Suppressor macrophage (primary cell): ENCODE results near the gene MYRF.
A peak's percentile ranks its signal among the peaks of the same experiment; 100 is the strongest.

Source experiments
- DNase-seq, 4 experiments: peaks; one replicate each; pipeline ENCODE4 v3.0.0-alpha.2; 2020 to 2022

The MYRF gene

DNA sequence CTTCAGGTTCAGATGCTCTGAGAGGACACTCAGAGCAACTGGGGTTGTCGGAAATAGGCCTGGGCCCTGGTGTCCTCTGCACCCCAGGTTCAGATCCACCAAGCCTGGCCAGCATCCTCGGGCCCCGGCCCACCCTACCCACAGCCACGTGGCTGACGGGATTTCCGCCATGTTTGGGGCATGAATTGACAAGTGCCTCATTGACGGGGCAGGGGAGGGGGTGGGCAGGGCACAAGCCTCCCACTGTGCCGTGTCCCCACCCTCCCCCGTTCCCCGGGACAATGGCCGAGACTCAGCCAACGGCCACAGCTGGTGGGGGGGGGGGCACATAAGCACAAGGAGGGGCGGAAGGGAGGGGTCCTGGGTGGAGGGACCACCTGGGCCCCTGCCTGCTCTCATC lies 8.5 kb downstream of the MYRF start:
- DNase-seq, result no peak

DNA sequence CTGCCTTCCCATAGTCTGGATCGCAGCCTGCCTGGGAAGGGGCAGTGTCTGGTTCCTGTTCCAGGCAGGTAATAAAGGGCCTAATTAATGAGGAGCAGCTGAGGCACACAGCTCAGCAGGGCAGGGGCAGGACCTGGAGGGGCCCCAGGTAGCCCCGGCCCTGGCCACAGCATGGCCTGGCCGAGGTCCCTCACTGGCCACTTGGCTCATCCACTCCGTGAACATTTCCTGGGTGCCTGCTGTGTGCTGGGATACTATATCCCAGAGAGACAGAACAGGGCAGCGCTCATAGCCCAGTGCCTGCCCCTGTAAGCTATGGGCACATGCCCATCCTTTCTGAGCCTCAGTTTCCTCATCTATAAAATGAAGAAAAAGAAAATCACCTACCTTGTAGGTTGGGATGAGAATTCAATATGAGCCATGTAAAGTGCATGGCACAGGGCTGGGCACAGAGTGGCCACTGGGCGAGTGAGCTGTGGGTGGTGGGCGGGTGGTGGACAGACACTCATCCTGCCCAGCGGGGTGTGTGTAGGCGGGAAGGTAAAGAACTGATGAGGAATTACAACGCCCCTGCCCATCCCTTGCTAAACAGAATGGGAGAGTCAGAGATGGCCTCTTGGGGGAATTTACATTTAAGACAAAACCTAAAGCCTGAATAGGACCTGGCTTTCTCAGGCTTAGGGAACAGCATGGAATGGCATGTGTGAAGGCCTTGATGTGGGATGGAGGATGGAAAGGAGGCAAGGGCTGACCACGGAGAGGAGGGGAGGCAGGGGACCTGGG lies 9.2 kb downstream of the MYRF start:
- peak in 1 of 4 experiments; percentile 17 for DNase-seq

DNA sequence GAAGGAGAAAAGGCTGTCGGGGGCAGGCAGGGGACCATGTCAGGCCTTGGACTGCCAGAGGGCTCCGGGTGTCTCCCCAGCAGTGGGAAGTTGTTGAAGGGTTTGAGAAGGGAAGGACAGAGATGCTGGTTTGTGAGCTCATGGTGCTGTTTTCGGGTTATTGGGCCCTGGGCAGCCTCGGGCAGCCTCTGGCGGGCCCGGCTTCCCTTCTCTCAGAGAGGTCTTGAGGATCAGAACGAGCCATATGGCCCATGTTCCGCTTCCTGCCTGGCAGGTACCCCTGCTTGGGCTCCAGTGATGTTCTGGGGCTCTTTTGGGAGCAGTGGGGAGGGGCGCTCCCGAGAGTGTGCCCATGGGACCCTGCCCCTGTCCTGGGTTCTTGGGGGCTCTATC lies 9.8 kb downstream of the MYRF start:
- DNase-seq, result no peak

GRCh38 chr11:61762798-61763197 lies 10.4 kb downstream of the MYRF start:
- DNase-seq, result no peak

DNA sequence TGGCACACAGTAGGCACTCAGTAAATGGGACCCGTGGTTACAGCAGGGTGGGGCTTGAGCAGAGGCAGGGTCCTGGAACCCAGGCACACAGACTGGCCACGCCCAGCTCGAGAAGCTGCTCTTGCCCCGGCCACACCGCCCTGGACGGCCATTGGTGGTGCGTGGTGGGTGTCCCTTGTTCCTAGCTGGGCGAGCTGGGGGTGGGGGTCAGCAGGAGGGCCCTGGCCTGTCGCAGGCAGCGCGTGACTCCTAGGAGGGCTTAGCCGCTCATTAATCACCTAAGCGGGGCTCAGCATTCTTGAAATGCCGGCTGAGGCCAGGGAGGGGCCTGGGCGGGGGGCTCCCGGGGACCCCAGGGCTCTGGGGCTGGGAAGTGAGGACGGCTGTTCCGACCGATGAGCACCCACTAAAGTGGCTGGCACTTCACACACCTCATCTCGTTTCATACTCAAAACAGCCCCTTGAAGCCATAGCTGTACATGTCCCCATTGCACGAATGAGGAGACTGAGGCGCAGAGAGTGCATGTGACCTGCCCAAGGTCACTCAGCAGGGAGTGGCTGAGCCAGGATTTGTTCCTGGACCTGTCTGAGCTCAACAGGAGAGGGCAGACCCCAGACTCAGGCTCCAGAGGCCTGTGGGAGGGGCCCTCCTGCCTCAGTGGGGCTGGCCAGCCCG lies 11.6 kb downstream of the MYRF start:
- DNase-seq, result no peak

DNA sequence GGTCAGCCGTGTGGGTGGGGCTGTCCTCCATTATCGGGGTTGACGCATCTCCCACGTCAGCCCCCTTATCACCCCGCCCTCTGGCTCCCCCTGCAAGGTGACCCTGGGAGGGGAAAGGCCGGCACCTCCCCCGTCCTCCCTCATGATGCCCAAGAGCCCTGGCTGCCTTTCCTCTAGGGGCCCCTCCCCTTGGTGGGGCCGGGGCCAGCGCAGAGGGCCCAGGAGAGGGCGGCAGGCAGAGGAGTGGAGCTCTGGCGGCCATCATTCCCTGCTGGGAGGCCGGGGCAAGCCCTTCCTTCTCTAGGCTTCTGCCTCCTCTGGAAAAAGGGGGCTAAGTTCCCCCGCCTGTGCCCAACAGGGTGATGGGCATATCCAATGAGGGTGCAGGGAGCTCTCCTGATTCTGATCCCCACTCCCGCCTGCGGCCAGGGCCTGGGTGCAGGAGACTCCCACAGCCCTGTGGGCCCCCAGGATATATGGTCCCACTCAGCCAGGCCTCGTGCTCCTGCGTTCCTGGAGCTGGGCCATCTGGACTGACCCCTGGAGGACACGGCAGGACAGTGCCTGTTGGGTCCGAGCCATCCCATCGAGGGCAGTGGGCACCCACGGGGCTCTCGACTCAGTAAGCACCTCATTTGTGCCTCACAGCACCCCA lies 12.3 kb downstream of the MYRF start:
- no peak for DNase-seq

GRCh38 chr11:61765550-61766253 lies 13.3 kb downstream of the MYRF start:
- no peak for DNase-seq

DNA sequence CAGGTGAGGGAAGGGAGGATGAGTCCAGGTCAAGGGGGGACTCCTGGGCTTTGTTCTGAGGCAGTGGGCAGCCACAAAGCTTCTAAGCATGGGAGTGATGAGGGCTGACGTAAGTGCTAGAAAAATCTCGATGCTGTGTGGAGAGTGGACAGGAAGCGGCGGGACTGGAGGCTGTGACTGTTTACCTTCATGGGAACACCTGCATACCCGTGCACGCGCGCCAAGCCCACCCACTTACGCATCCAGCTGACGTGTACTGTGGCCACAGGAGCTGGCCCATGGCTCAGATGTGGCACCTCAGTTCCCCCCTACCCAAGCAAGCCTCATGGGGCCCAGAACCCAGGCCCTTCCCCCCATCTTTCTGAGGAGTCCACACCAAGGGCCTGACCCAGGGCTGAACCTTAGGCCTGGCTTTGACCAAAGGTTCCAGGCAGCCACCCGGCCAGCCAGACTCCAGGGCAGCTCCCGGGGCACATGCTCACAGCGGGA lies 14.0 kb downstream of the MYRF start:
- no peak for DNase-seq

DNA sequence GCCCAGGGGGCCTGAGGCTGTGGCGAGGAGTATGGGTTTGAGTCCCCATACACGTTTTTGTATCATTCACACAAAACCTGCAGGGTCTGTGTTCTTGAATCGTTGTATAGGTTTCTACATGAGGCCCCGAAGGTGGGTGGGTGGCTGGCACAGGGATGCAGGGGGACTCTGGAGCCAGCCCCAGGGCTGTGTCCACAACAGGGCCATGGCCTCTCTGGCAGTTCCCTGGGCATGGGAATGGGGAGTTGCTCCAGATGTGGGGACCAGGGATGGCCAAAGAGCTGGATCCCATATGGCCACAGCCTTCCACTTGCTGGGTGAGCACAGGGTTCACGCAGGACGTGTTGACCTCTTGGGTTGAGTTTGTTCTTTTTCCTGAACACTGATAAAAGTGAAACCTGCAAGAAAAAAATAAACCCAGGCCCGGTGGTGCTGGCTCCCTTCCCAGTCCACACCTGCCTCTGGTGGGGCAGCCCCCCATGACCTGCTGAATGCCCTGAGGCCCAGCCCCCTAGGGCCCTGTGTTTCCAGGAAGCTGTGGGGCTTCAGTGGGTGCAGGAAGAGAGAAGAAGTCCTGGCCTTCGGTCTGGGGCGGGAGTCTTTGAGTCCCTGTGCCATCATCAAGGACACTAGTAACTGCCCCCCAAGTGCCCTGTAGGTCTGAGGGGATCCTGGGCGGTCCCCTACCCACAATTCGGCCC lies 16.1 kb downstream of the MYRF start:
- DNase-seq, result no peak

GRCh38 chr11:61769169-61769920 lies 16.9 kb downstream of the MYRF start:
- no peak for DNase-seq

DNA sequence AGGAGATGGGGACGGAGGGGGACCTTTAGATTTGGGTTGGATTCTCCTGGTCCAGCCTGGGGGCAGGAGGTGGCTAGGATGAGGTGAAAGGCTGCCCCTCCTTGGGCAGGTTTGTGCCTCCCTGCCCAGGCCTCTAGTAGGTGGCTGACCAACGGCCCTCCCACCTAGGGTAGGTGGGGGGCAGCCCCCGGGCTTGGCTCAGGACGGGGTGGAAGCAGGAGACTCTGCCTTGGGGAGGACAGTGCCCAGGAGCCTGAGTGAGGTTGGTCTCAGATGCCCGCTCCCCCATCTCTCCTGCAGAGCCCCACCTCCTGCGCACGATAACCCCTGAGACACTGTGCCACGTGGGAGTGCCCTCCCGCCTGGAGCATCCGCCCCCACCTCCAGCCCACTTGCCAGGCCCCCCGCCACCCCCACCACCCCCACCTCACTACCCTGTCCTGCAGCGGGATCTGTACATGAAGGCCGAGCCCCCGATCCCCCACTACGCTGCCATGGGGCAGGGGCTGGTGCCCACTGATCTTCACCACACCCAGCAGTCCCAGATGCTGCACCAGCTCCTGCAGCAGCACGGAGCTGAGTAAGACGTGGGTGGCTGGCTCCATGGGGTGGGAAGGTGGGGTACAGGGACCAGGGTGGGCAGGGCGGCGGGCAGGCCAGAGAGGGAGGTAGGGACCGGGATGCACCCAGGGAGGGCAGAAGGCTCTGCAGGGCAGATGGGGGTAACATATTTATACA lies 17.7 kb downstream of the MYRF start:
- no peak for DNase-seq

- DNase-seq, result no peak
Observed at GRCh38 chr11:61771195-61771894, 18.9 kb downstream of the MYRF start.

DNA sequence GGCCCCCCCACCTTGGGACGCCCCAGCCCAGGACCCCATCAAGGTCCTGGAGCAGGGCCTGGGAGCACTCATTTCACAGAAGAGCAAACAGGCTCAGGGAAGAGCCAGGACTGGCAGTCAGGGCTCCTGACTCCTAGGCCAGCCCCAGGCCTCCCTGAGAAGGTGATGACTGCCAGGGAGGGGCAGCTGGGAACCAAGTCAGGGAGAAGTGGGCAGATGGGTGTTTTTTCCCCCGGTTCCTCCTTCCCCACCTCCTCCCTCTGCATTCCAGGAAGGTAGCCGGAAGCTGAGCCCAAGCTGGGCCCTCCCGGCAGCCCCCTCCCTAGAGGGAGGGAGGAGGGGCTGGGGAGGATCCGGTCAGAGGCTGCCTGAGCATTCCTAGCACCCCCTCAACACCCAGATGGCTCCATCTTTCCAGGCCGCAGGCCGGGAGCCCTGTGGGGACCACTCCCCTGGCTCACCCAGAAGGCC lies 19.6 kb downstream of the MYRF start:
- no peak for DNase-seq

- DNase-seq, result no peak
Observed at GRCh38 chr11:61773356-61773755, 20.9 kb downstream of the MYRF start.

- DNase-seq, result no peak
Observed at GRCh38 chr11:61773809-61774208, 21.4 kb downstream of the MYRF start.

GRCh38 chr11:61774411-61774810 lies 22.0 kb downstream of the MYRF start:
- no peak for DNase-seq

DNA sequence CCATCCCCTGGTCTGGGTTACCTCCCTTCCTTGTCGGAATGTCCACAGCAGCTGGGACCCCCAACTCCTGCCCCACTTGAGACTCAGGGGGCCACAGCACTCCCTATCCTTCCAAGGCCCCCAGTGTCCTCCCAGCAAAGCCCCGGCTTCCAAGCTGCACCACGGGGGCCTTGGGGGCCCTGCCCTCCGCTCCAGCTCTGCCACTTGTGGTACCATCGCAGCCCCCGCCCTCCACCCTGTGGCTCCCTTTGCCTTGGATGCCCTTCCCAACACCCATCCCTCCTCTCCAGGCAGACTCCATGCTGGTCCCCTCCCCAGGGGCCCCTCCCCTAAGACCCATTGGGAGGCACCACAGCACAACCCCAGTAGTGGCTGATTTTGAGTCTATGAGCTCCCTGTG lies 22.7 kb downstream of the MYRF start:
- DNase-seq, result no peak

- no peak for DNase-seq
Observed at GRCh38 chr11:61775606-61776554, 23.4 kb downstream of the MYRF start.

- DNase-seq, result peak; percentile 82 to 92 (median 86)
Observed at GRCh38 chr11:61776561-61777075, 24.2 kb downstream of the MYRF start.
